Nephron (organoid): ENCODE measurements around the gene SETD1B.

Experiments
- H3K27ac Mint-ChIP-seq, 3 experiments: 2 replicates each; pipeline ENCODE4 v1.8.0; 2020; ENCODE audit warnings: mixed read lengths in 3 of 3, mild to moderate bottlenecking in 2 of 3, moderate library complexity in 1 of 3
- H3K27me3 Mint-ChIP-seq: 2 replicates; pipeline ENCODE4 v1.8.0; 2021; ENCODE audit warnings: low read depth, mild to moderate bottlenecking, moderate library complexity, mixed read lengths
- H3K36me3 Mint-ChIP-seq: 2 replicates; pipeline ENCODE4 v1.8.0; 2020; ENCODE audit warnings: low read depth, mixed read lengths
- H3K4me1 Mint-ChIP-seq: 2 replicates; pipeline ENCODE4 v1.8.0; 2020; ENCODE audit warnings: mixed read lengths
- H3K4me3 Mint-ChIP-seq, 3 experiments: 2 replicates each; pipeline ENCODE4 v1.8.0; 2020; ENCODE audit warnings: mild to moderate bottlenecking in 3 of 3, mixed read lengths in 3 of 3, moderate library complexity in 2 of 3
- H3K9me3 Mint-ChIP-seq: 2 replicates; pipeline ENCODE4 v1.8.0; 2020; ENCODE audit warnings: mixed read lengths
- CTCF ChIP-seq, 3 experiments: fragments of 200-600 bp; sonication (generic); IDR thresholded peaks; one replicate each; pipeline ENCODE4 v1.5.0; 2021; ENCODE audit warnings: antibody characterized with exemption in 3 of 3; ENCODE audit not compliant: unreplicated experiment in 3 of 3

Gene SETD1B

GRCh38 chr12:121837680-121838079 lies 33.9 kb downstream of the SETD1B start:
- Mint-ChIP-seq H3K4me1 (peaks cover 9% of the 10 kb centered on the region), H3K36me3 (peaks cover under 1% of the 10 kb centered on the region), H3K9me3 (no peaks in the 10 kb centered on the region), H3K27me3 (peaks cover 15% of the 10 kb centered on the region), H3K27ac (no peak overlapping the region), H3K4me3 (peak overlapping the region in 2 of 3 experiments; percentile 59 to 67)
- no peak for TF ChIP-seq CTCF (IDR thresholded peaks at IDR 0.05; ENCODE audit: unreplicated experiment in 3 of 3)

GRCh38 chr12:121838126-121838525 lies 34.3 kb downstream of the SETD1B start:
- Mint-ChIP-seq H3K4me3 (peak overlapping the region in 1 of 3 experiments; percentile 37), H3K36me3 (no peaks in the 10 kb centered on the region), H3K4me1 (peaks cover 9% of the 10 kb centered on the region), H3K27ac (no peak overlapping the region), H3K27me3 (peaks cover 15% of the 10 kb centered on the region), H3K9me3 (no peaks in the 10 kb centered on the region)
- TF ChIP-seq CTCF (IDR thresholded peaks at IDR 0.05; ENCODE audit: unreplicated experiment in 3 of 3), result no peak

GRCh38 chr12:121839106-121839992 lies 35.5 kb downstream of the SETD1B start:
- peak overlapping the region; percentile 92 to 96 (median 95) for H3K4me3 Mint-ChIP-seq
- H3K4me1 Mint-ChIP-seq, result peaks cover 16% of the 10 kb centered on the region
- TF ChIP-seq CTCF (IDR thresholded peaks at IDR 0.05; ENCODE audit: unreplicated experiment in 3 of 3), result peak; percentile 27 to 47 (median 41)
- no peaks in the 10 kb centered on the region for H3K9me3 Mint-ChIP-seq
- no peaks in the 10 kb centered on the region for H3K36me3 Mint-ChIP-seq
- peak overlapping the region; percentile 56 to 86 (median 86) for H3K27ac Mint-ChIP-seq
- H3K27me3 Mint-ChIP-seq, result peaks cover 15% of the 10 kb centered on the region

GRCh38 chr12:121839993-121840761 lies 36.4 kb downstream of the SETD1B start:
- Mint-ChIP-seq H3K4me1 (peaks cover 16% of the 10 kb centered on the region), H3K36me3 (no peaks in the 10 kb centered on the region), H3K27me3 (peaks cover 15% of the 10 kb centered on the region), H3K27ac (peak overlapping the region; percentile 56 to 86 (median 86)), H3K9me3 (no peaks in the 10 kb centered on the region), H3K4me3 (peak overlapping the region; percentile 92 to 96 (median 95))
- TF ChIP-seq CTCF (IDR thresholded peaks at IDR 0.05; ENCODE audit: unreplicated experiment in 3 of 3), result no peak

GRCh38 chr12:121843236-121843982 lies 39.6 kb downstream of the SETD1B start:
- peaks cover 16% of the 10 kb centered on the region for H3K4me1 Mint-ChIP-seq
- peak overlapping the region; percentile 9 to 53 (median 42) for H3K4me3 Mint-ChIP-seq
- H3K36me3 Mint-ChIP-seq, result no peaks in the 10 kb centered on the region
- TF ChIP-seq CTCF (IDR thresholded peaks at IDR 0.05; ENCODE audit: unreplicated experiment in 3 of 3), result no peak
- no peak overlapping the region for H3K27ac Mint-ChIP-seq
- no peaks in the 10 kb centered on the region for H3K9me3 Mint-ChIP-seq
- peaks cover 13% of the 10 kb centered on the region for H3K27me3 Mint-ChIP-seq
